GM12865 (cell line): ENCODE results near the gene DNAJC13.
A peak's percentile ranks its signal among the peaks of the same experiment; 100 is the strongest.

Source experiments
- DNase-seq: peaks from one replicate; pipeline ENCODE4 v3.0.0; 2010; ENCODE audit warnings: low read depth
- H3K4me3 ChIP-seq: 2 replicates; pipeline ENCODE4 v1.5.1; 2011; ENCODE audit warnings: mild to moderate bottlenecking, low read depth, low read length, control low read depth
- CTCF ChIP-seq: IDR thresholded peaks from 2 replicates; pipeline ENCODE4 v1.5.1; 2011; ENCODE audit warnings: low read length, control low read depth, low read depth, inconsistent platforms; ENCODE audit not compliant: insufficient read depth; ENCODE audit errors: missing control alignments

DNAJC13 gene

GRCh38 chr3:132406587-132406986 lies 10.7 kb upstream of the DNAJC13 start:
- no peak for DNase-seq
- TF ChIP-seq CTCF: no peak
- no peak overlapping the region for H3K4me3 ChIP-seq

- TF ChIP-seq CTCF: no peak
- no peak overlapping the region for H3K4me3 ChIP-seq
- no peak for DNase-seq
Measured at GRCh38 chr3:132407025-132407424, 10.3 kb upstream of the DNAJC13 start.

- no peak for TF ChIP-seq CTCF
- DNase-seq: no peak
Measured at GRCh38 chr3:132414841-132415240, 2.5 kb upstream of the DNAJC13 start.

GRCh38 chr3:132416161-132416560 lies 1.1 kb upstream of the DNAJC13 start:
- TF ChIP-seq CTCF: no peak
- no peak overlapping the region for H3K4me3 ChIP-seq
- DNase-seq: no peak

More at GRCh38 chr3:132414841-132415240, 2.5 kb upstream of the DNAJC13 start:
- H3K4me3 ChIP-seq: no peak overlapping the region

GRCh38 chr3:132417695-132418411 lies 551 bp downstream of the DNAJC13 start:
- DNase-seq: peak; percentile 75
- peak overlapping the region; percentile 96 for H3K4me3 ChIP-seq
- no peak for TF ChIP-seq CTCF

- peak overlapping the region; percentile 96 for H3K4me3 ChIP-seq
- no peak for TF ChIP-seq CTCF
- DNase-seq: no peak
Measured at GRCh38 chr3:132418916-132419315, 1.6 kb downstream of the DNAJC13 start.

- no peak for DNase-seq
- no peak overlapping the region for H3K4me3 ChIP-seq
- TF ChIP-seq CTCF: no peak
Measured at GRCh38 chr3:132421832-132422231, 4.5 kb downstream of the DNAJC13 start.
